ENCODE data around the gene MSANTD3. TPM values are rescaled to one million over a fixed set of nuclear protein-coding genes. Genes with fewer than 3 reads are reported as not detected.
A peak's percentile ranks its signal among the peaks of the same experiment; 100 is the strongest.

The MSANTD3 gene
- total and polyA plus RNA-seq, 2 experiments from 2014 or later, result 19.7 to 34.5 TPM

DNA sequence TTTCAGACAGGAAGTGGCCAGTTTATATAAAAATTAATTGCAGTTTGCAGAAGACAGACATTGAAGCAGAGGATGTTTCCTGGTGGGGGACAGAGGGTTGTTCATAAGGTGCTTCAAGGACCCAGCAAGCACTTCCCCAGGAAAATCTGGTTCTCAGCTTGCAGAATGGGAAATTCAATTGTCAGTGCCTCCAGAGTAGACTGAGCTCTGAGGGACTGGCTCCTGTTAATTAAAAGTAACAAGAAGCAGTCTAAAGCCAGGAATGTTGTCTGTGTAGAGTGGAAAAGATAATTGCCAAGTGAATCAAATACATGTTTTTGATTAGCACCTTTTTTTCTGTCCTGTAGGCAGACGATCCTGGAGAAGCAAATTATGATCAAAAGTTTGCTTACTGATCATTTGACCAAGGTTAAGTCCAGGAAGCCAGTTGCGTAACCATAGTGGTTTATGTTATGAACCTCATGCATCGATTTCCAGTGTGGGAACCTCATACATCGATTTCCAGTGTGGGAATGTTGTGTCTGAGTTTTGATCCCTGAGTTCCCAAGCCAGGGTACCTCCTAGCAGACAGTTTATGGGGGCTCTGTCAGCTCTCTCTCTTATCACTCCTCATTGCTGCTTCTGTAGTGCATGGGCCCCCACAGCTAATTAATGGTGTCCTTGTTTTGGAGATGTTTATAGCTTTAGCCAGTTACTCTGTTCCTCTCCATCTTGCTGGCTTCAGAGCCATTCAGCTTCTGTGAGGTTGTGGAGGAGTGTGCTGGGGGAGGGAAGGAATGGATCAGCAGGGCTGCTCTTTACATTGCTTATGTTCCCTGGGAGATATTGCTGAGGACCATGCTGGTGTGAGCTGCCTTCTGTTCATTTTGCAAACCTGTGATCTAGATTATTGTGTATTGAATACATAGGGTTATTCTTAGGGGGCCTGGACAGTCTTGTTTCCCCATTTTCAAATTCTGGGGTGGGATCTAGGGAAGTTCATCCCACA is 17.1 kb downstream of the MSANTD3 start:
- Histone ChIP-seq H3K4me1 (ENCODE audit: insufficient read depth) (peaks cover 17% of the 10 kb centered on the region), H3K9me2 (ENCODE audit: insufficient read depth) (no peaks in the 10 kb centered on the region), H3K4me3 (no peak overlapping the region), H3K27me3 (ENCODE audit: insufficient read depth) (no peaks in the 10 kb centered on the region), H4K20me1 (replicated peaks; ENCODE audit: insufficient read depth) (peaks cover 4% of the 10 kb centered on the region; the same call in 1 of the 2 replicates), H3K27ac (ENCODE audit: low read depth) (no peak overlapping the region), H3K36me3 (ENCODE audit: insufficient read depth) (0 out of 2 replicates have a peak, but pooled peaks cover 3% of the 10 kb centered on the region), H3K4me2 (no peak overlapping the region), H3F3A (replicated peaks; ENCODE audit: low read depth) (no peaks in the 10 kb centered on the region), H2AFZ (no peak overlapping the region), H3K79me2 (replicated peaks; ENCODE audit: insufficient read depth) (peaks cover 27% of the 10 kb centered on the region)
- H3K27me3 Mint-ChIP-seq (ENCODE audit: insufficient read depth, low read depth, poor library complexity), result peaks cover 3% of the 10 kb centered on the region
- H3K4me3 Mint-ChIP-seq, result no peak overlapping the region
- TF ChIP-seq, protein P1, sequence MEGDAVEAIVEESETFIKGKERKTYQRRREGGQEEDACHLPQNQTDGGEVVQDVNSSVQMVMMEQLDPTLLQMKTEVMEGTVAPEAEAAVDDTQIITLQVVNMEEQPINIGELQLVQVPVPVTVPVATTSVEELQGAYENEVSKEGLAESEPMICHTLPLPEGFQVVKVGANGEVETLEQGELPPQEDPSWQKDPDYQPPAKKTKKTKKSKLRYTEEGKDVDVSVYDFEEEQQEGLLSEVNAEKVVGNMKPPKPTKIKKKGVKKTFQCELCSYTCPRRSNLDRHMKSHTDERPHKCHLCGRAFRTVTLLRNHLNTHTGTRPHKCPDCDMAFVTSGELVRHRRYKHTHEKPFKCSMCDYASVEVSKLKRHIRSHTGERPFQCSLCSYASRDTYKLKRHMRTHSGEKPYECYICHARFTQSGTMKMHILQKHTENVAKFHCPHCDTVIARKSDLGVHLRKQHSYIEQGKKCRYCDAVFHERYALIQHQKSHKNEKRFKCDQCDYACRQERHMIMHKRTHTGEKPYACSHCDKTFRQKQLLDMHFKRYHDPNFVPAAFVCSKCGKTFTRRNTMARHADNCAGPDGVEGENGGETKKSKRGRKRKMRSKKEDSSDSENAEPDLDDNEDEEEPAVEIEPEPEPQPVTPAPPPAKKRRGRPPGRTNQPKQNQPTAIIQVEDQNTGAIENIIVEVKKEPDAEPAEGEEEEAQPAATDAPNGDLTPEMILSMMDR (conservative IDR thresholded peaks at IDR 0.05; ENCODE audit: low read depth in 2 of 2), result no peak
- TF ChIP-seq, protein P2, sequence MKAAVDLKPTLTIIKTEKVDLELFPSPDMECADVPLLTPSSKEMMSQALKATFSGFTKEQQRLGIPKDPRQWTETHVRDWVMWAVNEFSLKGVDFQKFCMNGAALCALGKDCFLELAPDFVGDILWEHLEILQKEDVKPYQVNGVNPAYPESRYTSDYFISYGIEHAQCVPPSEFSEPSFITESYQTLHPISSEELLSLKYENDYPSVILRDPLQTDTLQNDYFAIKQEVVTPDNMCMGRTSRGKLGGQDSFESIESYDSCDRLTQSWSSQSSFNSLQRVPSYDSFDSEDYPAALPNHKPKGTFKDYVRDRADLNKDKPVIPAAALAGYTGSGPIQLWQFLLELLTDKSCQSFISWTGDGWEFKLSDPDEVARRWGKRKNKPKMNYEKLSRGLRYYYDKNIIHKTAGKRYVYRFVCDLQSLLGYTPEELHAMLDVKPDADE (IDR thresholded peaks at IDR 0.05), result no peak
- TF ChIP-seq EZH2phosphoT487 (IDR thresholded peaks at IDR 0.05; ENCODE audit: unreplicated experiment), result no peak
- TF ChIP-seq JUNB (IDR thresholded peaks at IDR 0.05; ENCODE audit: unreplicated experiment), result no peak
- TF ChIP-seq ZNF114 (CRISPR knock-in tag; IDR thresholded peaks at IDR 0.05), result no peak
- TF ChIP-seq POLR2AphosphoS5 (IDR thresholded peaks at IDR 0.05; ENCODE audit: low read depth), result no peak
- TF ChIP-seq NANOG (IDR thresholded peaks at IDR 0.05; ENCODE audit: borderline replicate concordance), result no peak
- TF ChIP-seq, protein P3, sequence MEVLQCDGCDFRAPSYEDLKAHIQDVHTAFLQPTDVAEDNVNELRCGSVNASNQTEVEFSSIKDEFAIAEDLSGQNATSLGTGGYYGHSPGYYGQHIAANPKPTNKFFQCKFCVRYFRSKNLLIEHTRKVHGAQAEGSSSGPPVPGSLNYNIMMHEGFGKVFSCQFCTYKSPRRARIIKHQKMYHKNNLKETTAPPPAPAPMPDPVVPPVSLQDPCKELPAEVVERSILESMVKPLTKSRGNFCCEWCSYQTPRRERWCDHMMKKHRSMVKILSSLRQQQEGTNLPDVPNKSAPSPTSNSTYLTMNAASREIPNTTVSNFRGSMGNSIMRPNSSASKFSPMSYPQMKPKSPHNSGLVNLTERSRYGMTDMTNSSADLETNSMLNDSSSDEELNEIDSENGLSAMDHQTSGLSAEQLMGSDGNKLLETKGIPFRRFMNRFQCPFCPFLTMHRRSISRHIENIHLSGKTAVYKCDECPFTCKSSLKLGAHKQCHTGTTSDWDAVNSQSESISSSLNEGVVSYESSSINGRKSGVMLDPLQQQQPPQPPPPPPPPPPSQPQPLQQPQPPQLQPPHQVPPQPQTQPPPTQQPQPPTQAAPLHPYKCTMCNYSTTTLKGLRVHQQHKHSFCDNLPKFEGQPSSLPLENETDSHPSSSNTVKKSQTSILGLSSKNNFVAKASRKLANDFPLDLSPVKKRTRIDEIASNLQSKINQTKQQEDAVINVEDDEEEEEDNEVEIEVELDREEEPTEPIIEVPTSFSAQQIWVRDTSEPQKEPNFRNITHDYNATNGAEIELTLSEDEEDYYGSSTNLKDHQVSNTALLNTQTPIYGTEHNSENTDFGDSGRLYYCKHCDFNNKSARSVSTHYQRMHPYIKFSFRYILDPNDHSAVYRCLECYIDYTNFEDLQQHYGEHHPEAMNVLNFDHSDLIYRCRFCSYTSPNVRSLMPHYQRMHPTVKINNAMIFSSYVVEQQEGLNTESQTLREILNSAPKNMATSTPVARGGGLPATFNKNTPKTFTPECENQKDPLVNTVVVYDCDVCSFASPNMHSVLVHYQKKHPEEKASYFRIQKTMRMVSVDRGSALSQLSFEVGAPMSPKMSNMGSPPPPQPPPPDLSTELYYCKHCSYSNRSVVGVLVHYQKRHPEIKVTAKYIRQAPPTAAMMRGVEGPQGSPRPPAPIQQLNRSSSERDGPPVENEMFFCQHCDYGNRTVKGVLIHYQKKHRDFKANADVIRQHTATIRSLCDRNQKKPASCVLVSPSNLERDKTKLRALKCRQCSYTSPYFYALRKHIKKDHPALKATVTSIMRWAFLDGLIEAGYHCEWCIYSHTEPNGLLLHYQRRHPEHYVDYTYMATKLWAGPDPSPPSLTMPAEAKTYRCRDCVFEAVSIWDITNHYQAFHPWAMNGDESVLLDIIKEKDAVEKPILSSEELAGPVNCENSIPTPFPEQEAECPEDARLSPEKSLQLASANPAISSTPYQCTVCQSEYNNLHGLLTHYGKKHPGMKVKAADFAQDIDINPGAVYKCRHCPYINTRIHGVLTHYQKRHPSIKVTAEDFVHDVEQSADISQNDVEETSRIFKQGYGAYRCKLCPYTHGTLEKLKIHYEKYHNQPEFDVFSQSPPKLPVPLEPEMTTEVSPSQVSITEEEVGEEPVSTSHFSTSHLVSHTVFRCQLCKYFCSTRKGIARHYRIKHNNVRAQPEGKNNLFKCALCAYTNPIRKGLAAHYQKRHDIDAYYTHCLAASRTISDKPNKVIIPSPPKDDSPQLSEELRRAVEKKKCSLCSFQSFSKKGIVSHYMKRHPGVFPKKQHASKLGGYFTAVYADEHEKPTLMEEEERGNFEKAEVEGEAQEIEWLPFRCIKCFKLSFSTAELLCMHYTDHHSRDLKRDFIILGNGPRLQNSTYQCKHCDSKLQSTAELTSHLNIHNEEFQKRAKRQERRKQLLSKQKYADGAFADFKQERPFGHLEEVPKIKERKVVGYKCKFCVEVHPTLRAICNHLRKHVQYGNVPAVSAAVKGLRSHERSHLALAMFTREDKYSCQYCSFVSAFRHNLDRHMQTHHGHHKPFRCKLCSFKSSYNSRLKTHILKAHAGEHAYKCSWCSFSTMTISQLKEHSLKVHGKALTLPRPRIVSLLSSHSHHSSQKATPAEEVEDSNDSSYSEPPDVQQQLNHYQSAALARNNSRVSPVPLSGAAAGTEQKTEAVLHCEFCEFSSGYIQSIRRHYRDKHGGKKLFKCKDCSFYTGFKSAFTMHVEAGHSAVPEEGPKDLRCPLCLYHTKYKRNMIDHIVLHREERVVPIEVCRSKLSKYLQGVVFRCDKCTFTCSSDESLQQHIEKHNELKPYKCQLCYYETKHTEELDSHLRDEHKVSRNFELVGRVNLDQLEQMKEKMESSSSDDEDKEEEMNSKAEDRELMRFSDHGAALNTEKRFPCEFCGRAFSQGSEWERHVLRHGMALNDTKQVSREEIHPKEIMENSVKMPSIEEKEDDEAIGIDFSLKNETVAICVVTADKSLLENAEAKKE (CRISPR knock-in tag; IDR thresholded peaks at IDR 0.05), result no peak
- TF ChIP-seq, protein P4, sequence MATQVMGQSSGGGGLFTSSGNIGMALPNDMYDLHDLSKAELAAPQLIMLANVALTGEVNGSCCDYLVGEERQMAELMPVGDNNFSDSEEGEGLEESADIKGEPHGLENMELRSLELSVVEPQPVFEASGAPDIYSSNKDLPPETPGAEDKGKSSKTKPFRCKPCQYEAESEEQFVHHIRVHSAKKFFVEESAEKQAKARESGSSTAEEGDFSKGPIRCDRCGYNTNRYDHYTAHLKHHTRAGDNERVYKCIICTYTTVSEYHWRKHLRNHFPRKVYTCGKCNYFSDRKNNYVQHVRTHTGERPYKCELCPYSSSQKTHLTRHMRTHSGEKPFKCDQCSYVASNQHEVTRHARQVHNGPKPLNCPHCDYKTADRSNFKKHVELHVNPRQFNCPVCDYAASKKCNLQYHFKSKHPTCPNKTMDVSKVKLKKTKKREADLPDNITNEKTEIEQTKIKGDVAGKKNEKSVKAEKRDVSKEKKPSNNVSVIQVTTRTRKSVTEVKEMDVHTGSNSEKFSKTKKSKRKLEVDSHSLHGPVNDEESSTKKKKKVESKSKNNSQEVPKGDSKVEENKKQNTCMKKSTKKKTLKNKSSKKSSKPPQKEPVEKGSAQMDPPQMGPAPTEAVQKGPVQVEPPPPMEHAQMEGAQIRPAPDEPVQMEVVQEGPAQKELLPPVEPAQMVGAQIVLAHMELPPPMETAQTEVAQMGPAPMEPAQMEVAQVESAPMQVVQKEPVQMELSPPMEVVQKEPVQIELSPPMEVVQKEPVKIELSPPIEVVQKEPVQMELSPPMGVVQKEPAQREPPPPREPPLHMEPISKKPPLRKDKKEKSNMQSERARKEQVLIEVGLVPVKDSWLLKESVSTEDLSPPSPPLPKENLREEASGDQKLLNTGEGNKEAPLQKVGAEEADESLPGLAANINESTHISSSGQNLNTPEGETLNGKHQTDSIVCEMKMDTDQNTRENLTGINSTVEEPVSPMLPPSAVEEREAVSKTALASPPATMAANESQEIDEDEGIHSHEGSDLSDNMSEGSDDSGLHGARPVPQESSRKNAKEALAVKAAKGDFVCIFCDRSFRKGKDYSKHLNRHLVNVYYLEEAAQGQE (IDR thresholded peaks at IDR 0.05; ENCODE audit: unreplicated experiment), result no peak
- TF ChIP-seq STAT1 (IDR thresholded peaks at IDR 0.05; ENCODE audit: unreplicated experiment), result no peak
- no peak for TF ChIP-seq CREB1 (CRISPR knock-in tag; IDR thresholded peaks at IDR 0.05; ENCODE audit: low read depth)
- no peak for TF ChIP-seq ZNF331 (CRISPR knock-in tag; IDR thresholded peaks at IDR 0.05; ENCODE audit: low read depth)
- TF ChIP-seq EZH2 (IDR thresholded peaks at IDR 0.05; ENCODE audit: low read depth, unreplicated experiment), result no peak
- DNase-seq (ENCODE audit: low spot score) (no peak), ATAC-seq (no peak; the same call in 1 of the 3 replicates)
- H3K27ac Mint-ChIP-seq, result peak overlapping the region; percentile 30
- H3K4me1 Mint-ChIP-seq, result peaks cover 26% of the 10 kb centered on the region
- H3K9me3 Mint-ChIP-seq, result no peaks in the 10 kb centered on the region
- peaks cover 22% of the 10 kb centered on the region for H3K36me3 Mint-ChIP-seq (ENCODE audit: low read depth)

Measured in GM23338 (cell line).